CD4-positive, alpha-beta memory T cell (primary cell): ENCODE results near the gene SKI. TPM values are rescaled to one million over a fixed set of nuclear protein-coding genes. Genes with fewer than 3 reads are reported as not detected.

ENCODE experiments used
- CTCF ChIA-PET: fragments of 350-600 bp; sonication (Branson Sonifier 250); formaldehyde crosslinking; loops from one replicate; lab custom pipeline; 2021; ENCODE audit warnings: inconsistent platforms; ENCODE audit not compliant: partially characterized antibody; lab: Charles Lee
- POLR2A ChIA-PET: fragments of 350-600 bp; sonication (Branson Sonifier 250); formaldehyde crosslinking; loops from one replicate; lab custom pipeline; 2021; ENCODE audit not compliant: partially characterized antibody; lab: Charles Lee
- DNase-seq, 5 donors: peaks; one replicate each; pipeline versions ENCODE4 v3.0.0 to v3.0.0-alpha.2; 2020 to 2022; ENCODE audit warnings: mixed read lengths in 1 of 5
- H3K27ac ChIP-seq: one replicate; pipeline ENCODE4 v1.7.0; 2013; ENCODE audit warnings: low read depth, low read length
- H3K27me3 ChIP-seq: 2 replicates; pipeline ENCODE4 v1.7.0; 2013; ENCODE audit warnings: mild to moderate bottlenecking, low read length, moderate library complexity; ENCODE audit not compliant: insufficient read depth
- H3K36me3 ChIP-seq: 2 replicates; pipeline ENCODE4 v1.7.0; 2013; ENCODE audit warnings: mild to moderate bottlenecking, low read length, moderate library complexity; ENCODE audit not compliant: insufficient read depth
- H3K4me1 ChIP-seq: 2 replicates; pipeline ENCODE4 v1.7.0; 2013; ENCODE audit warnings: mild to moderate bottlenecking, low read length, moderate library complexity; ENCODE audit not compliant: insufficient read depth
- H3K4me3 ChIP-seq, 2 donors: one replicate each; pipeline ENCODE4 v1.7.0; 2013; ENCODE audit warnings: low read length in 2 of 2, mild to moderate bottlenecking in 1 of 2
- H3K9me3 ChIP-seq, 2 donors: one replicate each; pipeline ENCODE4 v1.7.0; 2013; ENCODE audit warnings: low read length in 2 of 2, control low read depth in 1 of 2; ENCODE audit not compliant: control insufficient read depth in 1 of 2
- H3K27ac Mint-ChIP-seq, 7 donors: one replicate each; pipeline ENCODE4 v1.8.0; 2020 to 2021; ENCODE audit warnings: mixed read lengths in 7 of 7, mild to moderate bottlenecking in 6 of 7, inconsistent platforms in 3 of 7, moderate library complexity in 3 of 7
- H3K27me3 Mint-ChIP-seq, 2 donors: one replicate each; pipeline ENCODE4 v1.8.0; 2020 to 2021; ENCODE audit warnings: mixed read lengths in 2 of 2
- H3K36me3 Mint-ChIP-seq, 2 donors: one replicate each; pipeline ENCODE4 v1.8.0; 2020 to 2021; ENCODE audit warnings: mixed read lengths in 2 of 2, inconsistent platforms in 1 of 2, mild to moderate bottlenecking in 1 of 2
- H3K4me1 Mint-ChIP-seq, 4 donors: one replicate each; pipeline ENCODE4 v1.8.0; 2020 to 2021; ENCODE audit warnings: mixed read lengths in 4 of 4, mild to moderate bottlenecking in 1 of 4
- H3K4me3 Mint-ChIP-seq, 8 donors: one replicate each; pipeline ENCODE4 v1.8.0; 2020 to 2021; ENCODE audit warnings: mixed read lengths in 8 of 8, mild to moderate bottlenecking in 7 of 8, moderate library complexity in 6 of 8, inconsistent platforms in 3 of 8
- H3K9me3 Mint-ChIP-seq, 8 donors: one replicate each; pipeline ENCODE4 v1.8.0; 2020 to 2021; ENCODE audit warnings: mixed read lengths in 8 of 8, mild to moderate bottlenecking in 5 of 8, inconsistent platforms in 3 of 8, moderate library complexity in 1 of 8
- intact Hi-C: fragments of 100-400 bp; cut with micrococcal nuclease; formaldehyde crosslinking; loops from one replicate; pipeline ENCODE4 v1.15.1; 2023
- polyA plus RNA-seq, 2 donors: library from polyadenylated mRNA; unstranded; fragments of 300-500 nt; fragmentation: Illumina TruSeq; gene quantifications; one replicate each; pipeline ENCODE4 v1.2.3, GENCODE V29; 2021
- total RNA-seq, 2 experiments: library from RNA; stranded (reverse); gene quantifications; one replicate each; pipeline ENCODE4 v1.2.3, GENCODE V29; 2021

Gene SKI
- total and polyA plus RNA-seq, 4 experiments from 2014 or later = 0.08 to 104 (median 48.5) TPM

GRCh38 chr1:2308844-2309243 is 80.7 kb downstream of the SKI start:
- DNase-seq = no peak
- intact Hi-C loops = loop anchor here (10.0 kb wide), 1 partner anchor 236 kb away; no protein-coding TSS in a partner anchor
- Histone ChIP-seq H3K4me1 (peaks cover 27% of the 10 kb centered on the region), H3K27me3 (no peaks in the 10 kb centered on the region), H3K9me3 (no peaks in the 10 kb centered on the region), H3K27ac (no peak overlapping the region), H3K4me3 (no peak overlapping the region), H3K36me3 (peaks cover 42% of the 10 kb centered on the region)
- ChIA-PET CTCF (interaction anchor here (1.5 to 1.9 kb wide), 2 partner anchors 80 to 114 kb away, joined by 4 to 6 read pairs; partner anchors contain the start of gene FAAP20), POLR2A (interaction anchor here (1.7 to 9.4 kb wide), 2 partner anchors 53 to 79 kb away, joined by 8 to 88 read pairs; partner anchors contain the start of gene SKI)
- H3K27ac Mint-ChIP-seq = peak overlapping the region; percentile 11 to 86 (median 62)
- no peak overlapping the region for H3K4me3 Mint-ChIP-seq
- H3K4me1 Mint-ChIP-seq = peaks cover 2 to 13% (median 7%) of the 10 kb centered on the region in 4 donors
- H3K36me3 Mint-ChIP-seq = peaks cover 25 to 41% of the 10 kb centered on the region in 2 donors
- peaks cover 0 to 2% (median 0%) of the 10 kb centered on the region in 8 donors for H3K9me3 Mint-ChIP-seq
- H3K27me3 Mint-ChIP-seq = no peaks in the 10 kb centered on the region

GRCh38 chr1:2310332-2311183 is 82.4 kb downstream of the SKI start:
- DNase-seq = peak in 1 of 5 donors; percentile 44

GRCh38 chr1:2311184-2312032 is 83.3 kb downstream of the SKI start:
- ChIA-PET CTCF (interaction anchor here (0.6 to 2.0 kb wide), 7 partner anchors 10 to 117 kb away, joined by 3 to 8 read pairs (median 4); partner anchors contain the start of gene FAAP20), POLR2A (interaction anchor here (0.8 to 9.4 kb wide), 7 partner anchors 11 to 117 kb away, joined by 3 to 88 read pairs (median 13); partner anchors contain the start of genes FAAP20, MORN1, RER1 and SKI)
- Histone ChIP-seq H3K36me3 (peaks cover 18% of the 10 kb centered on the region), H3K4me1 (peaks cover 42% of the 10 kb centered on the region), H3K27ac (peak overlapping the region; percentile 63), H3K9me3 (no peaks in the 10 kb centered on the region), H3K4me3 (no peak overlapping the region), H3K27me3 (no peaks in the 10 kb centered on the region)
- peaks cover 2 to 16% (median 10%) of the 10 kb centered on the region in 4 donors for H3K4me1 Mint-ChIP-seq
- no peaks in the 10 kb centered on the region for H3K27me3 Mint-ChIP-seq
- H3K9me3 Mint-ChIP-seq = peaks cover 0 to 2% (median 0%) of the 10 kb centered on the region in 8 donors
- peaks cover 21 to 29% of the 10 kb centered on the region in 2 donors for H3K36me3 Mint-ChIP-seq
- no peak overlapping the region for H3K4me3 Mint-ChIP-seq
- peak overlapping the region; percentile 29 to 94 (median 83) for H3K27ac Mint-ChIP-seq
- peak; percentile 47 to 77 (median 53) for DNase-seq
- intact Hi-C loops = loop anchor here (1.0 to 2.0 kb wide), 3 partner anchors 10 to 81 kb away; no protein-coding TSS in a partner anchor

More at GRCh38 chr1:2310332-2311183, 82.4 kb downstream of the SKI start:
- Mint-ChIP-seq H3K27ac (peak overlapping the region in 6 of 7 donors; percentile 42 to 94 (median 84)), H3K27me3 (no peaks in the 10 kb centered on the region), H3K4me1 (peaks cover 2 to 15% (median 8%) of the 10 kb centered on the region in 4 donors), H3K36me3 (peaks cover 21 to 33% of the 10 kb centered on the region in 2 donors), H3K4me3 (no peak overlapping the region), H3K9me3 (peaks cover 0 to 2% (median 0%) of the 10 kb centered on the region in 8 donors)
- intact Hi-C loops = loop anchor here (1.0 to 2.0 kb wide), 3 partner anchors 9 to 80 kb away; no protein-coding TSS in a partner anchor
- Histone ChIP-seq H3K4me3 (no peak overlapping the region), H3K27me3 (no peaks in the 10 kb centered on the region), H3K36me3 (peaks cover 26% of the 10 kb centered on the region), H3K4me1 (peaks cover 36% of the 10 kb centered on the region), H3K27ac (peak overlapping the region; percentile 26), H3K9me3 (no peaks in the 10 kb centered on the region)
- ChIA-PET POLR2A (interaction anchor here (1.7 to 9.4 kb wide), 4 partner anchors 10 to 116 kb away, joined by 8 to 88 read pairs (median 33); partner anchors contain the start of genes FAAP20 and SKI), CTCF (interaction anchor here (0.9 to 2.0 kb wide), 3 partner anchors 10 to 116 kb away, joined by 4 to 7 read pairs (median 4); partner anchors contain the start of gene FAAP20)

- no peaks in the 10 kb centered on the region for H3K27me3 ChIP-seq
- DNase-seq = no peak
- ChIA-PET CTCF (interaction anchor here (0.6 to 2.0 kb wide), 7 partner anchors 11 to 117 kb away, joined by 3 to 8 read pairs (median 4); partner anchors contain the start of gene FAAP20), POLR2A (interaction anchor here (0.8 to 9.4 kb wide), 7 partner anchors 12 to 117 kb away, joined by 3 to 88 read pairs (median 13); partner anchors contain the start of genes FAAP20, MORN1, RER1 and SKI)
- peak overlapping the region in 1 of 8 donors; percentile 10 for H3K4me3 Mint-ChIP-seq
- no peak overlapping the region for H3K4me3 ChIP-seq
- H3K27me3 Mint-ChIP-seq = no peaks in the 10 kb centered on the region
- H3K9me3 ChIP-seq = no peaks in the 10 kb centered on the region
- peaks cover 0 to 2% (median 0%) of the 10 kb centered on the region in 8 donors for H3K9me3 Mint-ChIP-seq
- peak overlapping the region in 6 of 7 donors; percentile 50 to 91 (median 84) for H3K27ac Mint-ChIP-seq
- intact Hi-C loops = no loop called here
- H3K4me1 ChIP-seq = peaks cover 42% of the 10 kb centered on the region
- peak overlapping the region; percentile 63 for H3K27ac ChIP-seq
- peaks cover 17% of the 10 kb centered on the region for H3K36me3 ChIP-seq
- H3K36me3 Mint-ChIP-seq = peaks cover 16 to 24% of the 10 kb centered on the region in 2 donors
- H3K4me1 Mint-ChIP-seq = peaks cover 4 to 16% (median 10%) of the 10 kb centered on the region in 4 donors
Measured at GRCh38 chr1:2312160-2312514, 84.0 kb downstream of the SKI start.

GRCh38 chr1:2312515-2313301 is 84.6 kb downstream of the SKI start:
- H3K4me1 Mint-ChIP-seq = peaks cover 2 to 14% (median 9%) of the 10 kb centered on the region in 4 donors
- intact Hi-C loops = no loop called here
- Histone ChIP-seq H3K9me3 (no peaks in the 10 kb centered on the region), H3K27ac (peak overlapping the region; percentile 63), H3K4me3 (no peak overlapping the region), H3K4me1 (peaks cover 42% of the 10 kb centered on the region), H3K36me3 (peaks cover 11% of the 10 kb centered on the region), H3K27me3 (no peaks in the 10 kb centered on the region)
- H3K36me3 Mint-ChIP-seq = peaks cover 10 to 18% of the 10 kb centered on the region in 2 donors
- DNase-seq = no peak
- H3K27me3 Mint-ChIP-seq = no peaks in the 10 kb centered on the region
- ChIA-PET CTCF (interaction anchor here (0.6 to 5.3 kb wide), 8 partner anchors 12 to 118 kb away, joined by 3 to 39 read pairs (median 4); partner anchors contain the start of gene FAAP20), POLR2A (interaction anchor here (0.8 to 9.4 kb wide), 9 partner anchors 12 to 118 kb away, joined by 3 to 88 read pairs (median 6); partner anchors contain the start of genes FAAP20, MORN1, RER1 and SKI)
- H3K4me3 Mint-ChIP-seq = peak overlapping the region in 3 of 8 donors; percentile 10 to 67 (median 27)
- peaks cover 0 to 2% (median 0%) of the 10 kb centered on the region in 8 donors for H3K9me3 Mint-ChIP-seq
- peak overlapping the region in 5 of 7 donors; percentile 36 to 91 (median 81) for H3K27ac Mint-ChIP-seq
